Ishikawa (cell line): Measurements from ENCODE around the gene DNAJB1.

Source experiments
- CEBPB ChIP-seq: IDR thresholded peaks from 2 replicates; pipeline ENCODE4 v1.6.1; 2012
- CREB1 ChIP-seq: IDR thresholded peaks from 2 replicates; pipeline ENCODE4 v1.6.1; 2012; ENCODE audit warnings: low read depth
- EGR1 ChIP-seq: IDR thresholded peaks from 2 replicates; pipeline ENCODE4 v1.6.1; 2012
- EP300 ChIP-seq: IDR thresholded peaks from 2 replicates; pipeline ENCODE4 v1.6.1; 2012; ENCODE audit warnings: borderline replicate concordance
- FOXM1 ChIP-seq: IDR thresholded peaks from 2 replicates; pipeline ENCODE4 v1.6.1; 2012; ENCODE audit warnings: low read depth, borderline replicate concordance
- MAX ChIP-seq: IDR thresholded peaks from 2 replicates; pipeline ENCODE4 v1.6.1; 2012
- NFIC ChIP-seq: IDR thresholded peaks from 2 replicates; pipeline ENCODE4 v1.6.1; 2012
- RAD21 ChIP-seq: IDR thresholded peaks from 2 replicates; pipeline ENCODE4 v1.6.1; 2012; ENCODE audit warnings: low read depth
- REST ChIP-seq: IDR thresholded peaks from 2 replicates; pipeline ENCODE4 v1.6.1; 2012; ENCODE audit warnings: low read depth, mild to moderate bottlenecking
- TAF1 ChIP-seq: IDR thresholded peaks from 2 replicates; pipeline ENCODE4 v1.6.1; 2012; ENCODE audit warnings: low read depth, mild to moderate bottlenecking
- TCF12 ChIP-seq: IDR thresholded peaks from 2 replicates; pipeline ENCODE4 v1.6.1; 2012; ENCODE audit warnings: low read depth
- TEAD4 ChIP-seq: IDR thresholded peaks from 2 replicates; pipeline ENCODE4 v1.6.1; 2012
- YY1 ChIP-seq: IDR thresholded peaks from 2 replicates; pipeline ENCODE4 v1.6.1; 2012; ENCODE audit warnings: low read depth
- ZBTB7A ChIP-seq: IDR thresholded peaks from 2 replicates; pipeline ENCODE4 v1.6.1; 2012; ENCODE audit warnings: low read depth
- TF ChIP-seq, protein P1 (sequence below): IDR thresholded peaks from 2 replicates; pipeline ENCODE4 v1.6.1; 2012

DNAJB1 gene

DNA sequence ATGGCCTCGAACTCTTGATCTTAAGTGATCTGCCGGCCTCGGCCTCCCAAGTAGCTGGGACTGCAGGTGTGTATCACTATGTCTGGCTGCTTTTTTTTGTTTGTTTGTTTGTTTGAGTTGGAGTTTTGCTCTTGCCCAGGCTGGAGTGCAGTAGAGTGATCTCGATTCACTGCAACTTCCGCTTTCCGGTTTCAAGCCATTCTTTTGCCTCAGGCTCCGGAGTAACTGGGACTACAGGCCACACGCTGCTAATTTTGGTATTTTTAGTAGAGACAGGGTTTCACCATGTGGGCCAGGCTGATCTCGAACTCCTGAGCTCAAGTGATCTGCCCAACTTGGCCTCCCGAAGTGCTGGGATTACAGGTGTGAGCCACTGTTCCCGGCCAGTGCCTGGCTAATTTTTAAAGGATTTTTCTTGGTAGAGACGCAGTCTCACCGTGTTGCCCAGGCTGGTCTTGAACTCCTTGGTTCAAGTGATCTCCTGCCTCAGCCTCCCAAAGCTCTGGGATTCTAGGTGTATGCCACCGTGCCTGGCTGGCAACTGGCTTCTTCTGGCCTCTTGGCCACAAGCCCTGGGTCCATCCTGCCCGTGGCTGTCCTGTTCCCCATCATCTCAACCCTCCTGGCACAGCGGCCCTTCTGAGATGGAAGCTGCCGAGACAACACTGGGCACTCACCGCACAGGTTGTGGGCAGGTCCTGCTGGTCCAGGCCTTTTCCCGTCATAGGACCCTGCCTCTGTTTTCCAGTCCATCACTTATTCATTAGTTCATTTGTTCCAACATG is 22.7 kb upstream of the DNAJB1 start:
- TF ChIP-seq YY1 (no peak), FOXM1 (no peak), REST (no peak), RAD21 (no peak), CREB1 (no peak), CEBPB (no peak), EP300 (no peak), TCF12 (no peak)
- TF ChIP-seq, protein P1, sequence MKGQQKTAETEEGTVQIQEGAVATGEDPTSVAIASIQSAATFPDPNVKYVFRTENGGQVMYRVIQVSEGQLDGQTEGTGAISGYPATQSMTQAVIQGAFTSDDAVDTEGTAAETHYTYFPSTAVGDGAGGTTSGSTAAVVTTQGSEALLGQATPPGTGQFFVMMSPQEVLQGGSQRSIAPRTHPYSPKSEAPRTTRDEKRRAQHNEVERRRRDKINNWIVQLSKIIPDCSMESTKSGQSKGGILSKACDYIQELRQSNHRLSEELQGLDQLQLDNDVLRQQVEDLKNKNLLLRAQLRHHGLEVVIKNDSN, result no peak

DNA sequence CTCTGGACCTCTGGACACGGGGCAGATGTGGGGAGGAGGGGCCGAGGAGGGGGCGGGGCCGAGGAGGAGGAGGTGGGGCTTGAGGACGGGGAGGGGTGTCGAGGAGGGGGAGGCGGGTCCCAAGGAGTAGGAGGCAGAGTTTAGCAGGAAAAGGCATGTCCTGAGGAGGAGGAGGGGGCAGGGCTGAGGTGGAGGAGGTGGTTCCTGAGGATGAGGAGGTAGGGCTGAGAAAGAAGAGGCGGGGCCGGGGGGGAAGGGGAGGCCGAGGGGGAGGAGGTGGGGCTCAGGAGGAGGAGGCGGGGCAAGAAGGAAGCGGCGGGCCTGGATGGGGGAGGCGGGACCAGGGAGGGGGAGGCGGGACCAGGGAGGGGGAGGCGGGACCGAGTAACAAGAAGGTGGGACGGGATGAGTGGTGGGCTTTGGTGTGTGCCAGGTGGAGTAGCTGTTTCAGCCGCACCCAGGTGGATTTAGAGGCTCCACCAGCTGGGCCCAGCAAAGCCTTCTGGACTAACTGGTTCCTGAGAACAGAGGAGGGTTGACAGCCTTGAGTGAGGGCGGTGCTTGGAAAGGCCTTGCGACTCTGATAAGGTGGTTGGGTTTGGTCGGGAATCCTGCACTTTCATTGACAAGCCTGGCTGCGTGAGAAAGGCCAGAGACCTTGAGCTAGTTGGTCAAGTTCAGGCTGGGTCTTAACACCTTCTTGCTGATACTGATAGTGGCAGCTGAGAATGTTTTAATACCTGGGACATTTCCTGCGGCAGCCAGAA is 18.9 kb upstream of the DNAJB1 start:
- TF ChIP-seq NFIC (no peak), RAD21 (no peak), MAX (no peak), FOXM1 (no peak), TEAD4 (no peak), TCF12 (no peak), EGR1 (no peak), TAF1 (no peak), CEBPB (no peak)
- TF ChIP-seq, protein P1, result no peak

- TF ChIP-seq EP300 (no peak), TAF1 (no peak), TEAD4 (no peak)
Measured at GRCh38 chr19:14533450-14533849, 15.3 kb upstream of the DNAJB1 start.

DNA sequence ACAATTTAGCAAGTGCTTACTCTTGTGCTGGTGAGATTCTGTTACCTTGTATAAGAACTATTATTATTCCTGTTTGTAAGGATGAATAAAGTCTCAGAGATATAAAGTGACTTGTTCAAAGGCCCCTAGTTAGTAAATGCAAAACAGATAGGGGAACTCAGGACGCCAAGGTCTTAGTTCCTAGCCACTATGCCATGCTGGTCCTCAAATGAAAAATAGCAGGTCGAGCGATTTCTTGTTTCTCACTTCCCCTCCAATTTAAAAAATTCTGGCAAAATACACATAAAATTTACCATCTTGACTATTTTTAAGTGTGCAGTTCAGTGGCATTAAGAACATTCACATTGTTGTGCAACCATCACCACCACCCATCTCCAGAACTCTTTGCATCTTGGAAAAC is 12.3 kb upstream of the DNAJB1 start:
- TF ChIP-seq TEAD4 (no peak), TAF1 (no peak), CEBPB (no peak), EGR1 (no peak), MAX (no peak), RAD21 (no peak), YY1 (no peak), NFIC (no peak), FOXM1 (no peak), TCF12 (no peak), EP300 (no peak), REST (no peak), ZBTB7A (no peak), CREB1 (no peak)
- TF ChIP-seq, protein P1, result no peak

GRCh38 chr19:14530005-14530348 is 11.8 kb upstream of the DNAJB1 start:
- TF ChIP-seq MAX, result no peak
- TF ChIP-seq CEBPB, result no peak
- no peak for TF ChIP-seq TAF1
- TF ChIP-seq EGR1, result no peak
- no peak for TF ChIP-seq EP300
- TF ChIP-seq TCF12, result no peak
- no peak for TF ChIP-seq NFIC
- no peak for TF ChIP-seq CREB1
